Measurements from ENCODE around the gene STAC3.
A peak's percentile ranks its signal among the peaks of the same experiment; 100 is the strongest.

The STAC3 gene

GRCh38 chr12:57216921-57217879 lies 33.8 kb downstream of the STAC3 start:
- Histone ChIP-seq H3K27ac (ENCODE audit: extremely low read depth, low read depth, low read length) (peak overlapping the region; percentile 74; the same call in 1 of the 2 replicates), H3K4me1 (ENCODE audit: control insufficient read depth, insufficient read depth, low read length) (peaks cover 5% of the 10 kb centered on the region), H3K4me3 (ENCODE audit: low read depth, low read length) (peak overlapping the region; percentile 61), H3K36me3 (ENCODE audit: control insufficient read depth in 2 of 2, insufficient read depth in 1 of 2, low read length in 2 of 2) (peaks cover 0 to 8% of the 10 kb centered on the region in 2 experiments; a peak in 1 of 3 replicates), H3K9me3 (ENCODE audit: control insufficient read depth, insufficient read depth, low read depth, low read length) (no peaks in the 10 kb centered on the region)
- ChIA-PET POLR2A (interaction anchor here (1.1 to 4.8 kb wide), 4 partner anchors 10 to 25 kb away, joined by 4 to 44 read pairs (median 10); partner anchors contain the start of gene SHMT2), CTCF (interaction anchor here (0.5 to 8.8 kb wide), 5 partner anchors 20 to 236 kb away, joined by 3 to 628 read pairs (median 7); partner anchors contain the start of genes INHBC, INHBE and SHMT2)
- TF ChIP-seq ZNF423 (tag by site-specific recombination; IDR thresholded peaks at IDR 0.05) (0 out of 2 replicates have a peak, but pooled peaks have one; percentile 56), ZBTB26 (tag by site-specific recombination; optimal IDR thresholded peaks at IDR 0.05) (peak; percentile 87), ZBTB20 (tag by site-specific recombination; IDR thresholded peaks at IDR 0.05) (peak; percentile 29; the same call in 1 of the 2 replicates), ZSCAN5A (tag by site-specific recombination; IDR thresholded peaks at IDR 0.05) (no peak), ZNF211 (tag by site-specific recombination; IDR thresholded peaks at IDR 0.05; ENCODE audit: low read depth) (no peak), ZEB2 (tag by site-specific recombination; IDR thresholded peaks at IDR 0.05) (peak; percentile 88), ZNF488 (tag by site-specific recombination; IDR thresholded peaks at IDR 0.05) (no peak), ZNF394 (tag by site-specific recombination; IDR thresholded peaks at IDR 0.05; ENCODE audit: borderline replicate concordance) (no peak), ZNF404 (tag by site-specific recombination; IDR thresholded peaks at IDR 0.05) (no peak), ZNF558 (tag by site-specific recombination; IDR thresholded peaks at IDR 0.05) (no peak), PRDM2 (tag by site-specific recombination; IDR thresholded peaks at IDR 0.05; ENCODE audit: borderline replicate concordance) (no peak), ZNF121 (tag by site-specific recombination; IDR thresholded peaks at IDR 0.05) (no peak), ZNF37A (tag by site-specific recombination; IDR thresholded peaks at IDR 0.05) (no peak), ZNF501 (tag by site-specific recombination; IDR thresholded peaks at IDR 0.05) (peak; percentile 64), ZNF555 (tag by site-specific recombination; conservative IDR thresholded peaks at IDR 0.05) (no peak), OVOL3 (tag by site-specific recombination; IDR thresholded peaks at IDR 0.05) (no peak), ZNF544 (tag by site-specific recombination; IDR thresholded peaks at IDR 0.05) (no peak), ZNF610 (tag by site-specific recombination; IDR thresholded peaks at IDR 0.05; ENCODE audit: borderline replicate concordance) (peak; percentile 67; the same call in 1 of the 2 replicates), ZBTB1 (tag by site-specific recombination; IDR thresholded peaks at IDR 0.05) (no peak), HOXD13 (CRISPR knock-in tag; IDR thresholded peaks at IDR 0.05; ENCODE audit: borderline replicate concordance) (no peak), ZNF548 (tag by site-specific recombination; IDR thresholded peaks at IDR 0.05) (no peak), ZNF670 (tag by site-specific recombination; IDR thresholded peaks at IDR 0.05; ENCODE audit: low read depth) (no peak), ZFHX2 (tag by site-specific recombination; conservative IDR thresholded peaks at IDR 0.05) (peak; percentile 70), ZNF10 (tag by site-specific recombination; IDR thresholded peaks at IDR 0.05) (no peak), OSR2 (tag by site-specific recombination; IDR thresholded peaks at IDR 0.05) (no peak), ZNF132 (tag by site-specific recombination; IDR thresholded peaks at IDR 0.05; ENCODE audit: borderline replicate concordance) (no peak), IKZF3 (tag by site-specific recombination; IDR thresholded peaks at IDR 0.05) (peak; percentile 79; the same call in 1 of the 2 replicates), ZNF426 (tag by site-specific recombination; IDR thresholded peaks at IDR 0.05) (no peak)

Data from HEK293 (cell line).